Measurements from ENCODE around the gene CPPED1.
"Not testable (repeated sequence)": the region's sequence is repeated elsewhere in the genome, so short reads cannot be mapped to it uniquely, and the experiment has no call there.

Gene CPPED1

GRCh38 chr16:12798846-12799245 is 4.8 kb downstream of the CPPED1 start:
- peaks cover 22 to 65% (median 42%) of the 10 kb centered on the region in 10 experiments for H3K4me1 ChIP-seq
- no peak overlapping the region for H3K4me3 ChIP-seq
- H3K27me3 ChIP-seq: no peaks in the 10 kb centered on the region
- peaks cover 0 to 30% (median 0%) of the 10 kb centered on the region in 11 experiments; a peak in 5 of 22 replicates for H3K9me3 ChIP-seq (replicated peaks in 1 of 11)
- peaks cover 0 to 53% (median 20%) of the 10 kb centered on the region in 11 experiments; a peak in 12 of 22 replicates for H3K36me3 ChIP-seq
- no peak for TF ChIP-seq Cebpa-rat (IDR thresholded peaks at IDR 0.05)
- no peak overlapping the region for H3K9ac ChIP-seq
- peak overlapping the region in 4 of 11 experiments; percentile 93 to 98 (median 96); a peak in 7 of 22 replicates for H3K4me2 ChIP-seq
- peaks cover 0 to 64% (median 7%) of the 10 kb centered on the region in 11 experiments; a peak in 8 of 22 replicates for H4K20me1 ChIP-seq
- peak overlapping the region in 2 of 11 experiments; percentile 93 to 95; a peak in 1 of 22 replicates for H3K27ac ChIP-seq

GRCh38 chr16:12798171-12798570 is 5.5 kb downstream of the CPPED1 start:
- H3K27me3 ChIP-seq: no peaks in the 10 kb centered on the region
- no peak overlapping the region for H3K27ac ChIP-seq
- peaks cover 22 to 65% (median 42%) of the 10 kb centered on the region in 10 experiments for H3K4me1 ChIP-seq

DNA sequence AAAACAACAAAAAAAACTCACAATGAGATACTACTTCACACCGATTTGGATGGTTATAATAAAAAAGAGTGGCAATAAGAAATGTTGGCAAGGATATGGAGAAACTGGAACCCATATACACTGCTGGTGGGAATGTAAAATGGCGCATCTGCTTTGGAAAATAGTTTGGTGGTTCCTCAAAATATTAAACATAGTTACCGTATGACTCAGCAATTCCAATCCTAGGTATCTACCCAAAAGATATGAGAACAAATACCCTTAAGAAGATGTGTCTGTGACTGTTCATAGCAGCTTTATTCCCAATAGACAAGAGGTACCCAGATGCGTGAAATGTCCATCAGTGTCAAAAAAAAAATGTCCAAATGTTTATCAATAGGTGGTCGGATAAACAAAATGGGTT is 7.2 kb downstream of the CPPED1 start:
- Histone ChIP-seq H3K4me2 (no peak overlapping the region), H3K4me3 (no peak overlapping the region), H3K36me3 (peaks cover 9 to 77% (median 39%) of the 10 kb centered on the region in 11 experiments; a peak in 15 of 22 replicates), H3K4me1 (peaks cover 5 to 51% (median 25%) of the 10 kb centered on the region in 10 experiments), H3K9me3 (replicated peaks in 1 of 11) (peaks cover 16 to 53% (median 20%) of the 10 kb centered on the region in 11 experiments), H3K9ac (no peak overlapping the region), H3K27me3 (no peaks in the 10 kb centered on the region), H4K20me1 (peaks cover 0 to 87% (median 10%) of the 10 kb centered on the region in 11 experiments; a peak in 11 of 22 replicates), H3K27ac (no peak overlapping the region)
- no peak for TF ChIP-seq Cebpa-rat (IDR thresholded peaks at IDR 0.05)

More at GRCh38 chr16:12798171-12798570, 5.5 kb downstream of the CPPED1 start:
- H3K9ac ChIP-seq: no peak overlapping the region
- TF ChIP-seq Cebpa-rat (IDR thresholded peaks at IDR 0.05): no peak
- no peak overlapping the region for H3K4me3 ChIP-seq
- peaks cover 0 to 70% (median 7%) of the 10 kb centered on the region in 11 experiments; a peak in 8 of 22 replicates for H4K20me1 ChIP-seq
- H3K36me3 ChIP-seq: peaks cover under 1 to 60% (median 22%) of the 10 kb centered on the region in 11 experiments; a peak in 14 of 22 replicates
- peak overlapping the region in 3 of 11 experiments; percentile 93 to 96 (median 96); a peak in 4 of 22 replicates for H3K4me2 ChIP-seq
- H3K9me3 ChIP-seq (replicated peaks in 1 of 11): peaks cover under 1 to 37% (median 5%) of the 10 kb centered on the region in 11 experiments; a peak in 19 of 22 replicates

GRCh38 chr16:12794486-12795387 is 8.9 kb downstream of the CPPED1 start:
- Histone ChIP-seq H3K27ac (no peak overlapping the region), H4K20me1 (peaks cover 0 to 100% (median 14%) of the 10 kb centered on the region in 11 experiments; a peak in 12 of 22 replicates), H3K4me1 (peaks cover 0 to 34% (median 7%) of the 10 kb centered on the region in 10 experiments; a peak in 10 of 20 replicates), H3K9ac (no peak overlapping the region), H3K9me3 (replicated peaks in 1 of 11) (peaks cover 16 to 55% (median 20%) of the 10 kb centered on the region in 11 experiments), H3K4me2 (no peak overlapping the region), H3K27me3 (no peaks in the 10 kb centered on the region), H3K36me3 (peaks cover 9 to 88% (median 43%) of the 10 kb centered on the region in 11 experiments; a peak in 15 of 22 replicates), H3K4me3 (no peak overlapping the region)
- no peak for TF ChIP-seq Cebpa-rat (IDR thresholded peaks at IDR 0.05)

DNA sequence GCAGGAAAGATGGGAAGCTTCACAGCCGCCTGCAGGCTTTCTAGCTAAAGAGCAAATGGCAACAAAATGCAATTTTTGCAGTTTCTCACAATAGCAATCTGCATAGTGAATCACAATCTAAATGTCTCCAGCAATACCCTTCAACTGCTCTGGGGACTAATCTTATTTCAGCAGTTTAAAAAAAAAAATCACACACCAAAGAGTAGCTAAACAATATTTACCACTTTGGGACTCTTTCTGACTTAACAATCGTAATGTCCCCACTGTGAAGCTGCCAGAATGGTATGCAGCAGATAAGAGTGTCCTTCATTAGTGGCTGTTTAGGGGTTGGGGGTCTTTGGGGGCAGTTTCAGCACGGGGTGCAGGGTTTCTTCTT is 9.8 kb downstream of the CPPED1 start:
- no peak overlapping the region for H3K9ac ChIP-seq
- no peak overlapping the region for H3K4me3 ChIP-seq
- H3K4me1 ChIP-seq: peaks cover 0 to 25% (median under 1%) of the 10 kb centered on the region in 10 experiments; a peak in 8 of 20 replicates
- H4K20me1 ChIP-seq: peaks cover 0 to 100% (median 17%) of the 10 kb centered on the region in 11 experiments; a peak in 12 of 22 replicates
- H3K27ac ChIP-seq: no peak overlapping the region
- H3K4me2 ChIP-seq: no peak overlapping the region
- peaks cover 17 to 62% (median 25%) of the 10 kb centered on the region in 11 experiments for H3K9me3 ChIP-seq (replicated peaks in 1 of 11)
- H3K27me3 ChIP-seq: no peaks in the 10 kb centered on the region
- no peak for TF ChIP-seq Cebpa-rat (IDR thresholded peaks at IDR 0.05)
- H3K36me3 ChIP-seq: peaks cover 11 to 92% (median 51%) of the 10 kb centered on the region in 11 experiments; a peak in 16 of 22 replicates

DNA sequence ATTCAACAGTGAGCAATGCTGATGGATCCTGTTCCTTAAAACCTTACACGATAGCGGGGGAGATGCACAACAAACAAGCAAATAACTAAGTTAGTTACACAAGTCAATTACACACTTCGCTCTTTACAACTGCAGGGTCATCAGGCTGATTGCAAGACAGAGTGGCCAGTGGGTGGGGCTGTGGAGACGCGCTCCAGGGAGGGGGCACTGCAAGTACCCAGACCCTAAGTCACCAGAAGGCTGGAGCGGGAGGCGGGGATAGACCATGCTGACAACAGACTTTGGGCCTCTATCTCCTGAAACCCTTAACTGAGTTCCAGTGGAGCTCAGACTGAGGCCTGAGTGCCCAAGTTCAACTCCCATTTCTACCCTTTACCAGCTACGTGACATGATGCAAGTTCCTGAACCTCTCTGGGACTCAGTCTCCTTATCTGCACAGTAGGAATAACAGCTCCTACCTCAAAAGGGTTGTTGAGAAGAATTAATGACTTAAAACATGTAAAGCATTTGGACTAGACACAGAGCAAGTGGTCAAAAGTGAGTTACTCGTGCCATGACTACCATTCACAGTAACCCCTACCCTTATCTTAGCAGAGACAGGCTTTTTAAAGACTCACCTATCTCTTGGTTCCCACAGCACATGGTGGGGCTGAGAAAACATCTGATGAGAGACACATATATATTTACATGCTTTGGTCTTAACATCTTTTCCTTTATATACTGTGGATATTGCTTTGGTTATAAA is 10.4 kb downstream of the CPPED1 start:
- Histone ChIP-seq H3K9ac (no peak overlapping the region), H3K4me1 (peaks cover 0 to 19% (median 0%) of the 10 kb centered on the region in 10 experiments; a peak in 7 of 20 replicates), H3K4me2 (no peak overlapping the region), H3K9me3 (replicated peaks in 1 of 11) (peaks cover 17 to 67% (median 31%) of the 10 kb centered on the region in 11 experiments), H4K20me1 (peaks cover 0 to 100% (median 17%) of the 10 kb centered on the region in 11 experiments; a peak in 12 of 22 replicates), H3K4me3 (no peak overlapping the region), H3K36me3 (peaks cover 16 to 97% (median 57%) of the 10 kb centered on the region in 11 experiments; a peak in 17 of 22 replicates), H3K27ac (no peak overlapping the region), H3K27me3 (no peaks in the 10 kb centered on the region)
- TF ChIP-seq Cebpa-rat (IDR thresholded peaks at IDR 0.05): no peak

DNA sequence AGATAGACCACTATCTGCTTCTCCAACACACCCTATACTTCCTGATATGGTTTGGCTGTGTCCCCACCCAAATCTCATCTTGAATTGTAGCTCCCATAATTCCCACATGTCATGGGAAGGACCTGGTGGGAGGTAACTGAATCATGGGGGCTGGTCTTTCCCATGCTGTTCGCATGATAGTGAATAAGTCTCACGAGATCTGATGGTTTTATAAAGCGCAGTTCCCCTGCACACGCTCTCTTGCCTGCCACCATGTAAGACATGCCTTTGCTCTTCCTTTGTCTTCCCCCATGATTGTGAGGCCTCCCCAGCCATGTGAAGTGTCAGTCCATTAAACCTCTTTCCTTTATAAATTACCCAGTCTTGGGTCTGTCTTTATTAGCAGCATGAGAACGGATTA is 11.2 kb downstream of the CPPED1 start:
- not testable (repeated sequence) for H3K4me3 ChIP-seq, H3K9ac ChIP-seq, H3K4me2 ChIP-seq, H3K27me3 ChIP-seq, H3K27ac ChIP-seq
- Histone ChIP-seq H4K20me1 (peaks cover 0 to 100% (median 17%) of the 10 kb centered on the region in 11 experiments; a peak in 12 of 22 replicates), H3K4me1 (peaks cover 0 to 13% (median 0%) of the 10 kb centered on the region in 10 experiments; a peak in 5 of 20 replicates), H3K36me3 (peaks cover 23 to 100% (median 65%) of the 10 kb centered on the region in 11 experiments; a peak in 20 of 22 replicates), H3K9me3 (replicated peaks in 1 of 11) (peaks cover 23 to 75% (median 39%) of the 10 kb centered on the region in 11 experiments)

- no peak overlapping the region for H3K27ac ChIP-seq
- peaks cover 0 to 5% (median 0%) of the 10 kb centered on the region in 10 experiments; a peak in 2 of 20 replicates for H3K4me1 ChIP-seq
- no peak overlapping the region for H3K9ac ChIP-seq
- peaks cover 24 to 100% (median 66%) of the 10 kb centered on the region in 11 experiments; a peak in 20 of 22 replicates for H3K36me3 ChIP-seq
- no peaks in the 10 kb centered on the region for H3K27me3 ChIP-seq
- H3K9me3 ChIP-seq (replicated peaks in 1 of 11): peaks cover 23 to 72% (median 40%) of the 10 kb centered on the region in 11 experiments
- TF ChIP-seq Cebpa-rat (IDR thresholded peaks at IDR 0.05): no peak
- no peak overlapping the region for H3K4me2 ChIP-seq
- no peak overlapping the region for H3K4me3 ChIP-seq
- H4K20me1 ChIP-seq: peaks cover 0 to 100% (median 17%) of the 10 kb centered on the region in 11 experiments; a peak in 12 of 22 replicates
These were observed 12.3 kb downstream of the CPPED1 start for GRCh38 chr16:12791340-12791739.
